ENCODE data around the gene WSCD2. TPM values are rescaled to one million over a fixed set of nuclear protein-coding genes. Genes with fewer than 3 reads are reported as not detected.
A peak's percentile ranks its signal among the peaks of the same experiment; 100 is the strongest.

Gene WSCD2
- total RNA-seq, 3 donors from 2014 or later, result 0.33 to 0.48 (median 0.44) TPM

DNA sequence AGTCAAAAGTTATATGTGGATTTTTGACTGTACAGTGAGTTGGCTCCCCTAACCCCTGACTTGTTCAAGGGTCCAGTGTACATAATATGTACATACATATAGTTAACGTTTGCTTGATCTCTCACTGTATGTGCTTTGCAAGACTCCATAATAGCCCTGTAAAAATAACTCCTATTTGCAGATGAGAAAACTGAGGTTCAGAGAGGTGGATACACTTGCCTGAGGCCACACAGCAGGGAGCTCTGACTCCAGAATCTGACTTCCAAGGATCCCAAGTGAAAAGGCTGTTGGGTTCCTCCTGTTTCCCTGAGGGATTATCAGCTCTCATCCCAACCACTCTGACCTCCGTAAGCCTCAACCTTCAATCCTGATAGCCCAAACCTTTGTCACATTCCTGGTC is 168.3 kb downstream of the WSCD2 start:
- Histone ChIP-seq H3K27ac (no peak overlapping the region), H3K27me3 (no peaks in the 10 kb centered on the region), H3K4me3 (no peak overlapping the region), H3K9me3 (no peaks in the 10 kb centered on the region), H3K4me1 (peaks cover 0 to 3% of the 10 kb centered on the region in 2 donors), H3K36me3 (no peaks in the 10 kb centered on the region)
- DNase-seq (ENCODE audit: low spot score in 2 of 2), result no peak
- intact Hi-C loops (cut with DNase I; ENCODE audit: low total_unique reads), result no loop called here
- no peak for TF ChIP-seq POLR2AphosphoS5 (IDR thresholded peaks at IDR 0.05)
- TF ChIP-seq, protein P1, sequence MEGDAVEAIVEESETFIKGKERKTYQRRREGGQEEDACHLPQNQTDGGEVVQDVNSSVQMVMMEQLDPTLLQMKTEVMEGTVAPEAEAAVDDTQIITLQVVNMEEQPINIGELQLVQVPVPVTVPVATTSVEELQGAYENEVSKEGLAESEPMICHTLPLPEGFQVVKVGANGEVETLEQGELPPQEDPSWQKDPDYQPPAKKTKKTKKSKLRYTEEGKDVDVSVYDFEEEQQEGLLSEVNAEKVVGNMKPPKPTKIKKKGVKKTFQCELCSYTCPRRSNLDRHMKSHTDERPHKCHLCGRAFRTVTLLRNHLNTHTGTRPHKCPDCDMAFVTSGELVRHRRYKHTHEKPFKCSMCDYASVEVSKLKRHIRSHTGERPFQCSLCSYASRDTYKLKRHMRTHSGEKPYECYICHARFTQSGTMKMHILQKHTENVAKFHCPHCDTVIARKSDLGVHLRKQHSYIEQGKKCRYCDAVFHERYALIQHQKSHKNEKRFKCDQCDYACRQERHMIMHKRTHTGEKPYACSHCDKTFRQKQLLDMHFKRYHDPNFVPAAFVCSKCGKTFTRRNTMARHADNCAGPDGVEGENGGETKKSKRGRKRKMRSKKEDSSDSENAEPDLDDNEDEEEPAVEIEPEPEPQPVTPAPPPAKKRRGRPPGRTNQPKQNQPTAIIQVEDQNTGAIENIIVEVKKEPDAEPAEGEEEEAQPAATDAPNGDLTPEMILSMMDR (IDR thresholded peaks at IDR 0.05), result no peak
- TF ChIP-seq POLR2A (IDR thresholded peaks at IDR 0.05), result no peak

DNA sequence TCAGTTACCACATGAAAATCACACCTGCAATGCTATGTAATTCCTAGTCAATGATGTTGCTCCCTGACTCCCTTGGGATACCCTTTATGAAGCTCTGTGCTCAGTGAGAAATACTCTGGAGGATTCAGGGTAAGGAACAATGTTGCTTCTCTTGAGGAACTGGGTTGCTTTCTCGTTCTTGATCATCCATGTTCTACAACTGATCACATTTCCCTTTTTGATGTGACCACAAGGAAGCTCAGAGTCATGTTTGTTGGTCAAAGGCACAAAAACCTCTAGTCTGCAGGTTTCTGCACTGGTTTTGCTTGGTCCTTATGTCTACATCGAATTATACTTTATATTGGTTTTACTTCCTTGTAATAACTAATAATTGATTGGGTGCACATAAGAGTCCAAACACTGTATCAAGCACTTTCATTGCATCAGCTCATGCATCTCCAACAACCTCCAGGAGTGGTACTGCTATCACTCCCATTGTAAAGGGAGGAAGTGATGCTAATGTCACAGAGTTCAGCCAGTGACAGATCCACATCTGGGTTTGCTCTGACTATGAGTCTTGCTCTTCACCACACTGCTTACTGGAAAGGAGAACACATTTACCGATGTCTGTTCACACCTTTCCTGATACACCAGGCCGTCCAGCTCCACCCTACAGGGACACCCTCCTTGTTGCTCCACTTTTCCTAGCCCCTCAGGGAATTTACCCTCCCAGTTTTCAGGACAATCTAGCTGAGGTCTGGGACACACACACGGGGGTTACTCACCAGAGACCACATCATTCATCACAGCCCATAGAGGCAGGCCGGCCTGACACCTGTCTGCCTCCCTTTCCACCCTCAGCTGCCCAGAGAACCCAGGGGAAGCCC is 169.0 kb downstream of the WSCD2 start:
- Histone ChIP-seq H3K4me3 (no peak overlapping the region), H3K36me3 (no peaks in the 10 kb centered on the region), H3K27ac (no peak overlapping the region), H3K4me1 (peaks cover 0 to 6% of the 10 kb centered on the region in 2 donors), H3K9me3 (no peaks in the 10 kb centered on the region), H3K27me3 (no peaks in the 10 kb centered on the region)
- intact Hi-C loops (cut with DNase I; ENCODE audit: low total_unique reads), result no loop called here
- TF ChIP-seq POLR2AphosphoS5 (IDR thresholded peaks at IDR 0.05) (no peak), POLR2A (IDR thresholded peaks at IDR 0.05) (no peak)
- TF ChIP-seq, protein P1 (IDR thresholded peaks at IDR 0.05), result no peak
- DNase-seq (ENCODE audit: low spot score in 2 of 2), result no peak

DNA sequence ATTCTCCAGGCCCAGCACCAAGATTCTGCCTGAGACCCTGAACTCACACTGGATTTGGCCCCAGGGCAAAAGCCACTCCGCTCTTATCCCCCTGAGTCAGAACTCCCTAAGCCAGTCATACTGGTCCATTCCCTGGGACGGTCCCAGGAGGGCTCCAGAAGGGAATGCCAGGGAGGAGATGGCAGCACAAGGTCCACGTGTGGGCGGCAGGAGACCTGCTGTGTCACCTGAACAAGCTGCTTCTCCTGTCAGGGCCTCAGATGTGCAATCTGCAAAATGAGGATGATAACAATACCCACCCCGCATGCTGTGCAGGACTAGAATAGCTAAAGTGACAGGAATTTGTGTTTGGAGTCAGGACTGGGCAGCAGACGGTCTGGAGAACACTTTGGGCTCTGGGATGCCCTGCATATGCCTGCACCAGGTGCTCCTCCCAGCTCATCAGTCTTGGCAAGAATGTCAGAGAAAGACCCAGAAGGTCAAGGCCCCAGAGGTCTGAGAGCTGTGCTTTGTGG is 169.7 kb downstream of the WSCD2 start:
- TF ChIP-seq, protein P1 (IDR thresholded peaks at IDR 0.05), result no peak
- no peak for TF ChIP-seq POLR2AphosphoS5 (IDR thresholded peaks at IDR 0.05)
- TF ChIP-seq POLR2A (IDR thresholded peaks at IDR 0.05), result no peak
- no peaks in the 10 kb centered on the region for H3K36me3 ChIP-seq
- H3K4me3 ChIP-seq, result no peak overlapping the region
- no peak for DNase-seq (ENCODE audit: low spot score in 2 of 2)
- H3K4me1 ChIP-seq, result peaks cover 2 to 13% of the 10 kb centered on the region in 2 donors
- H3K9me3 ChIP-seq, result no peaks in the 10 kb centered on the region
- H3K27ac ChIP-seq, result no peak overlapping the region
- no peaks in the 10 kb centered on the region for H3K27me3 ChIP-seq
- intact Hi-C loops (cut with DNase I; ENCODE audit: low total_unique reads), result no loop called here

DNA sequence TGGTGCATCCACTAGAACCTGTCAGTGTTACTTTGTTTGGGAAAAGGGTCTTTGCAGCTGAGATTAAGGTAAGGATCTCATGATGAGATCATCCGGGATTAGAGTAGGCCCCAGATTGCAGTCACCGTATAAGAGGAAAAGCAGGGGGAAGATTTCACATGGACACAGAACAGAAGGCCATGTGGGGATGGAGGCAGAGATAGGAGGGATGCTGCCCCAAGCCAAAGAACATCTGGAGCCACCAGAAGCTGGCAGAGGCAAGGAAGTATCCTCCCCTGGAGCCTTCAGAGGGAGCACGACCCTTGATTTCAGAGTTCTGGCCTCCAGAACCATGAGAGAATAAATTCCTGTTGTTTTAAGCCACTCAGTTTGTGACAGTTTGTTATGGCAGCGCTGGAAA is 170.4 kb downstream of the WSCD2 start:
- no peaks in the 10 kb centered on the region for H3K36me3 ChIP-seq
- H3K27me3 ChIP-seq, result no peaks in the 10 kb centered on the region
- intact Hi-C loops (cut with DNase I; ENCODE audit: low total_unique reads), result no loop called here
- H3K4me1 ChIP-seq, result peaks cover 8 to 15% of the 10 kb centered on the region in 2 donors
- peak overlapping the region in 1 of 2 donors; percentile 48 for H3K27ac ChIP-seq
- no peak overlapping the region for H3K4me3 ChIP-seq
- H3K9me3 ChIP-seq, result no peaks in the 10 kb centered on the region
- no peak for DNase-seq (ENCODE audit: low spot score in 2 of 2)
- TF ChIP-seq, protein P1 (IDR thresholded peaks at IDR 0.05), result no peak
- TF ChIP-seq POLR2AphosphoS5 (IDR thresholded peaks at IDR 0.05), result no peak
- no peak for TF ChIP-seq POLR2A (IDR thresholded peaks at IDR 0.05)

Other genes starting within 250 kb of the WSCD2 start
- 10 to 100 TPM in 1 of 3 donors, 1 to 10 TPM in 2; 4.9 to 30.2 (median 9.1) TPM for gene CMKLR1, start 210.0 kb downstream of the WSCD2 start, total RNA-seq

Data from breast epithelium (tissue), 4 donors.